Measurements from ENCODE around the gene CYP8B1. TPM values are rescaled to one million over a fixed set of nuclear protein-coding genes. Genes with fewer than 3 reads are reported as not detected.

Gene CYP8B1
- total RNA-seq, 1 experiment from 2014 or later: not detected

- DNase-seq: no peak
- intact Hi-C loops (cut with micrococcal nuclease; ENCODE audit: unreplicated experiment): no loop called here
- Histone ChIP-seq H2AFZ (no peak overlapping the region), H3K27ac (peak overlapping the region; percentile 68; the same call in 1 of the 2 replicates), H4K20me1 (ENCODE audit: insufficient read depth) (no peaks in the 10 kb centered on the region), H3K9me2 (ENCODE audit: insufficient read depth) (no peaks in the 10 kb centered on the region), H3K4me3 (no peak overlapping the region), H3K79me2 (ENCODE audit: low read depth) (no peaks in the 10 kb centered on the region), H3K36me3 (ENCODE audit: low read depth) (no peaks in the 10 kb centered on the region), H3K4me2 (no peak overlapping the region; the same call in 1 of the 2 replicates), H3F3A (ENCODE audit: insufficient read depth, low read depth) (peaks cover 25% of the 10 kb centered on the region; the same call in 1 of the 2 replicates), H3K27me3 (ENCODE audit: insufficient read depth, low read depth) (no peaks in the 10 kb centered on the region), H3K4me1 (replicated peaks; ENCODE audit: insufficient read depth) (peaks cover 43% of the 10 kb centered on the region), H3K9me3 (ENCODE audit: insufficient read depth, low read depth) (peaks cover 4% of the 10 kb centered on the region; the same call in 1 of the 2 replicates)
- ChIA-PET POLR2A (ENCODE audit: unreplicated experiment) (no interaction called here), CTCF (no interaction called here)
- BruUV-seq (replicated peaks): no TSS peak
- TF ChIP-seq CTCF (conservative IDR thresholded peaks at IDR 0.05) (no peak), EZH2 (IDR thresholded peaks at IDR 0.05; ENCODE audit: low read depth) (no peak)
Measured at GRCh38 chr3:42898896-42899675, 23.4 kb upstream of the CYP8B1 start.

- intact Hi-C loops (cut with micrococcal nuclease; ENCODE audit: unreplicated experiment): no loop called here
- DNase-seq: no peak
- no peaks in the 10 kb centered on the region for H3K27me3 ChIP-seq (ENCODE audit: insufficient read depth, low read depth)
- H3K4me3 ChIP-seq: no peak overlapping the region
- ChIA-PET CTCF (no interaction called here), POLR2A (ENCODE audit: unreplicated experiment) (no interaction called here)
- H4K20me1 ChIP-seq (ENCODE audit: insufficient read depth): no peaks in the 10 kb centered on the region
- no peak for TF ChIP-seq CTCF (conservative IDR thresholded peaks at IDR 0.05)
- TF ChIP-seq EZH2 (IDR thresholded peaks at IDR 0.05; ENCODE audit: low read depth): no peak
- peaks cover 11% of the 10 kb centered on the region; the same call in 1 of the 2 replicates for H3F3A ChIP-seq (ENCODE audit: insufficient read depth, low read depth)
- H3K79me2 ChIP-seq (ENCODE audit: low read depth): no peaks in the 10 kb centered on the region
- H3K36me3 ChIP-seq (ENCODE audit: low read depth): no peaks in the 10 kb centered on the region
- peaks cover 23% of the 10 kb centered on the region for H3K4me1 ChIP-seq (replicated peaks; ENCODE audit: insufficient read depth)
- H3K9me2 ChIP-seq (ENCODE audit: insufficient read depth): no peaks in the 10 kb centered on the region
- no TSS peak for BruUV-seq (replicated peaks)
- H3K9me3 ChIP-seq (ENCODE audit: insufficient read depth, low read depth): peaks cover 4% of the 10 kb centered on the region; the same call in 1 of the 2 replicates
- H3K4me2 ChIP-seq: no peak overlapping the region
- H2AFZ ChIP-seq: no peak overlapping the region
- H3K27ac ChIP-seq: no peak overlapping the region
Measured at GRCh38 chr3:42895580-42895868, 19.8 kb upstream of the CYP8B1 start.

- peaks cover 4% of the 10 kb centered on the region; the same call in 1 of the 2 replicates for H3K9me3 ChIP-seq (ENCODE audit: insufficient read depth, low read depth)
- no TSS peak for BruUV-seq (replicated peaks)
- ChIA-PET CTCF (no interaction called here), POLR2A (ENCODE audit: unreplicated experiment) (no interaction called here)
- H3K9me2 ChIP-seq (ENCODE audit: insufficient read depth): no peaks in the 10 kb centered on the region
- H3K4me3 ChIP-seq: no peak overlapping the region
- DNase-seq: no peak
- no peak overlapping the region for H2AFZ ChIP-seq
- no peaks in the 10 kb centered on the region for H3K79me2 ChIP-seq (ENCODE audit: low read depth)
- H3K36me3 ChIP-seq (ENCODE audit: low read depth): no peaks in the 10 kb centered on the region
- no peaks in the 10 kb centered on the region for H4K20me1 ChIP-seq (ENCODE audit: insufficient read depth)
- peaks cover 17% of the 10 kb centered on the region for H3K4me1 ChIP-seq (replicated peaks; ENCODE audit: insufficient read depth)
- H3K4me2 ChIP-seq: no peak overlapping the region
- no peak overlapping the region for H3K27ac ChIP-seq
- intact Hi-C loops (cut with micrococcal nuclease; ENCODE audit: unreplicated experiment): no loop called here
- H3K27me3 ChIP-seq (ENCODE audit: insufficient read depth, low read depth): no peaks in the 10 kb centered on the region
- H3F3A ChIP-seq (ENCODE audit: insufficient read depth, low read depth): peaks cover 5% of the 10 kb centered on the region; the same call in 1 of the 2 replicates
- TF ChIP-seq CTCF (conservative IDR thresholded peaks at IDR 0.05): no peak
- TF ChIP-seq EZH2 (IDR thresholded peaks at IDR 0.05; ENCODE audit: low read depth): no peak
Measured at GRCh38 chr3:42894698-42895579, 19.3 kb upstream of the CYP8B1 start.

All from PC-9 (cell line).